MCF 10A (cell line): ENCODE measurements around the gene BOD1L1. TPM values are rescaled to one million over a fixed set of nuclear protein-coding genes. Genes with fewer than 3 reads are reported as not detected.

Source experiments
- BruUV-seq: library from RNA; stranded (reverse); fragments of 400-500 nt; replicated peaks from 2 replicates; lab custom pipeline; 2021; lab: Mats Ljungman, UMichigan
- CTCF ChIA-PET: fragments of 300-600 bp; sonication (Branson Sonifier 250); formaldehyde crosslinking; extraction: SDS; loops from one replicate; lab custom pipeline; 2021; ENCODE audit warnings: antibody characterized with exemption, inconsistent platforms; lab: Yijun Ruan, JAX
- POLR2A ChIA-PET: fragments of 300-600, 350-650 bp; sonication (Branson Sonifier 250); formaldehyde crosslinking; extraction: SDS; loops from one replicate; lab custom pipeline; 2020; ENCODE audit warnings: antibody characterized with exemption, inconsistent platforms; lab: Yijun Ruan, JAX
- DNase-seq: peaks from one replicate; pipeline ENCODE4 v3.0.0-alpha.2; 2018; ENCODE audit not compliant: unreplicated experiment
- H3K27ac Mint-ChIP-seq: one replicate; pipeline ENCODE4 v1.8.0; 2022; ENCODE audit warnings: mild to moderate bottlenecking, low read depth, mixed read lengths; ENCODE audit not compliant: unreplicated experiment
- H3K27me3 Mint-ChIP-seq: one replicate; pipeline ENCODE4 v1.8.0; 2022; ENCODE audit warnings: mixed read lengths; ENCODE audit not compliant: insufficient read depth, unreplicated experiment
- H3K36me3 Mint-ChIP-seq: one replicate; pipeline ENCODE4 v1.8.0; 2022; ENCODE audit warnings: mild to moderate bottlenecking, moderate library complexity, mixed read lengths; ENCODE audit not compliant: insufficient read depth, unreplicated experiment
- H3K4me1 Mint-ChIP-seq: one replicate; pipeline ENCODE4 v1.8.0; 2022; ENCODE audit warnings: mixed read lengths; ENCODE audit not compliant: insufficient read depth, unreplicated experiment
- H3K4me3 Mint-ChIP-seq: one replicate; pipeline ENCODE4 v1.8.0; 2022; ENCODE audit warnings: mild to moderate bottlenecking, moderate library complexity, mixed read lengths; ENCODE audit not compliant: unreplicated experiment
- H3K9me3 Mint-ChIP-seq: one replicate; pipeline ENCODE4 v1.8.0; 2022; ENCODE audit warnings: mixed read lengths; ENCODE audit not compliant: unreplicated experiment
- CTCF ChIP-seq: fragments of 200-600 bp; IDR thresholded peaks from one replicate; pipeline ENCODE4 v1.8.0; 2022; ENCODE audit warnings: antibody characterized with exemption, mild to moderate bottlenecking; ENCODE audit not compliant: unreplicated experiment
- intact Hi-C: fragments of 100-400 bp; cut with micrococcal nuclease; formaldehyde crosslinking; loops from 2 replicates; pipeline ENCODE4 v1.14.1; 2022
- total RNA-seq: library from RNA; stranded (reverse); gene quantifications from 2 replicates; pipeline ENCODE4 v1.2.3, GENCODE V29; 2022

The BOD1L1 gene
- total RNA-seq, 1 experiment from 2014 or later = 46.8 TPM

DNA sequence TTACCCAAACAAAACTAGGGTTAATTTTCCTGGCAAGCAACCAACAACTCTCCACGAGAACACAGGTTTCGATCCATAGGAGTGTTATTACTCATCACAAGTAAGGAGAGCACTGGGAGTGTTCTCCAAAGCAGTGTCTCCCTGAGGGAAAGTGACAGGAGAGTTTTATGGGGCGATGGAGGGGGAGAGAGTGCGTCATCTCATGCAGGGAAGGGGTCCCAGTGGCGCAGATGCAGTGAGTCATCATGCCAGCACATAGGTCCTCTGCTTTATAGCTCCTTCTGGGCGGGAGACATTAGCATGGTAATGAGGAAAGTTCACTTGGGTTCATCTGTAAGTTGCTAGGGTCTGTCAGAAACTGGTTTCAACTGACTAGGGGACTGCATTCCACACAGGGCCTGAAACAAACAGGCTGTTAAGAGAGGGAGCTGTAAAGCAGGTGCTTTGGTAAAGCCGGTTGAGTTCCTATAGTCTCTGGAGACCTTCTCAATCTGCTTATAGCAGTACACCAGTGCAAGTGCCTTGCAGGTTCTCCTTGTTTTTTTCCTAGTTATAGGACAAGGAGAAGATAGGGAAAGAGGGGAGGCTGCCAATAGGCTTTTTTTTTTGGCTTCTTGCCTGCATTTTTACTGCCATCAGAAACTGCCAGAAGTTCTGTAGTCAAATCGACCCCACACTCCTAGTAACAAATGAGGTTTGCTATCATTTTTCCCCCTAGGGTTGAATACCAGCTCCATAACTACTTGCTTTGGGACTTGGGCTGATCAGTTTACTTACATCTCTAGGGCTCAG, 12.8 kb upstream of the BOD1L1 start:
- H3K36me3 Mint-ChIP-seq = no peaks in the 10 kb centered on the region
- POLR2A ChIA-PET = interaction anchor here (0.7 to 1.5 kb wide), 4 partner anchors 12 to 30 kb away, joined by 3 to 11 read pairs (median 6); partner anchors contain the start of gene BOD1L1
- no TSS peak for BruUV-seq
- CTCF ChIA-PET = interaction anchor here (0.6 to 4.6 kb wide), 3 partner anchors 15 to 1874 kb away, joined by 3 to 42 read pairs (median 3); no protein-coding TSS in a partner anchor
- intact Hi-C loops = no loop called here
- peaks cover 38% of the 10 kb centered on the region for H3K4me1 Mint-ChIP-seq
- H3K27me3 Mint-ChIP-seq = no peaks in the 10 kb centered on the region
- H3K27ac Mint-ChIP-seq = no peak overlapping the region
- DNase-seq = peak; percentile 94
- no peak for TF ChIP-seq CTCF
- peak overlapping the region; percentile 43 for H3K4me3 Mint-ChIP-seq
- H3K9me3 Mint-ChIP-seq = no peaks in the 10 kb centered on the region

- TF ChIP-seq CTCF = no peak
- ChIA-PET POLR2A (no interaction called here), CTCF (interaction anchor here (0.7 to 0.8 kb wide), 2 partner anchors 9 to 19 kb away, joined by 3 read pairs; no protein-coding TSS in a partner anchor)
- H3K9me3 Mint-ChIP-seq = no peaks in the 10 kb centered on the region
- intact Hi-C loops = no loop called here
- H3K4me3 Mint-ChIP-seq = no peak overlapping the region
- peaks cover 17% of the 10 kb centered on the region for H3K4me1 Mint-ChIP-seq
- DNase-seq = peak; percentile 5
- H3K36me3 Mint-ChIP-seq = no peaks in the 10 kb centered on the region
- BruUV-seq = no TSS peak
- H3K27ac Mint-ChIP-seq = no peak overlapping the region
- H3K27me3 Mint-ChIP-seq = no peaks in the 10 kb centered on the region
Observed at GRCh38 chr4:13635286-13635799, 7.8 kb upstream of the BOD1L1 start.

DNA sequence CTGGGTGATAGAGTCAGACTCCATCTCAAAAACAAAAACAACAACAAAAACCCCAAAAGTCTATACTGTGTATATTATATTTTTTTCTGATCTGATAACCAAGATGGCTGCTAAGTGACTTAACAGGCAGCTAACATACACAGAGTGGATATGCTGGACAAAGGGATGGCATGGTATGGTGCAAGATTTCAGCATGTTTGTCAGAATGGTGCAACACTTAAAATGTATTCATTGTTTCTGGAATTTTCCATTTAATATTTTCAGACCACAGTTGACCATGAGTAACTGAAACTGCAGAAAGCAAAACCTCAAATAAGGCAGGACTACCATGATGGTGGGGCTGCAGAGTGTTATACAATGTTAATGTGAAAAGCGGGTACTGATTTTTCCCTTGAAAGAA, 6.1 kb upstream of the BOD1L1 start:
- no peaks in the 10 kb centered on the region for H3K27me3 Mint-ChIP-seq
- CTCF ChIA-PET = interaction anchor here (0.8 kb wide), 1 partner anchor 12 kb away, joined by 3 read pairs; no protein-coding TSS in a partner anchor
- TF ChIP-seq CTCF = no peak
- no TSS peak for BruUV-seq
- H3K4me1 Mint-ChIP-seq = peaks cover 7% of the 10 kb centered on the region
- no peaks in the 10 kb centered on the region for H3K9me3 Mint-ChIP-seq
- H3K27ac Mint-ChIP-seq = no peak overlapping the region
- H3K4me3 Mint-ChIP-seq = no peak overlapping the region
- POLR2A ChIA-PET = no interaction called here
- intact Hi-C loops = no loop called here
- H3K36me3 Mint-ChIP-seq = no peaks in the 10 kb centered on the region
- no peak for DNase-seq

DNA sequence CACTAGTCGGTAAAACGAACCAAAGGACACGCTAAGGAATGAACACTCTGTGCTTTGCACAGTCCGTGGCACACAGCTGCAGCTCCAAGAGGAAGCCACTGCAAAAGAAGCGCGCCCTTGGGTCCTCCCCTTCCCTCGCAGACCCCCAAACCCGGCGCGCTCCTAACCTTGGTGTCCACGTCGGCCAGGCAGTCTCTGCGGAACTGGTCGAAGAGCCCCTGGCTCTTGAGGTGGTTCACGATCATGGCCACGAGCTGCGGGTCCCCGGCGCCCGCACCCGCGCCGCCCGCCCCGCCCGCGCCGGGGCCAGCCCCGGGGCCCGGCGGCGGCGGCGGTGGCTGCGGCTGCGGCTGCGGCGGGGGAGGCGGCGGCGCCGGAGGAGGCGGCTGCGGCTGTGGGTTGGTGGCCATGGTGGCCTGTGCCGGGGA, 333 bp downstream of the BOD1L1 start:
- H3K36me3 Mint-ChIP-seq = peaks cover 7% of the 10 kb centered on the region
- BruUV-seq = no TSS peak
- intact Hi-C loops = loop anchor here (10.0 kb wide), 1 partner anchor 1378 kb away; the partner anchor contains the start of gene CPEB2
- no peaks in the 10 kb centered on the region for H3K27me3 Mint-ChIP-seq
- H3K9me3 Mint-ChIP-seq = no peaks in the 10 kb centered on the region
- CTCF ChIA-PET = no interaction called here
- DNase-seq = no peak
- H3K27ac Mint-ChIP-seq = peak overlapping the region; percentile 99
- POLR2A ChIA-PET = interaction anchor here (0.6 to 2.8 kb wide), 18 partner anchors 13 to 1383 kb away, joined by 3 to 16 read pairs (median 4); no protein-coding TSS in a partner anchor
- H3K4me1 Mint-ChIP-seq = peaks cover 25% of the 10 kb centered on the region
- H3K4me3 Mint-ChIP-seq = peak overlapping the region; percentile 89
- TF ChIP-seq CTCF = no peak
